ENCODE data around the gene ACOT7.

The ACOT7 gene

GRCh38 chr1:6338695-6339094 lies 54.9 kb downstream of the ACOT7 start:
- no peak for DNase-seq

GRCh38 chr1:6336776-6337622 lies 56.6 kb downstream of the ACOT7 start:
- DNase-seq, result no peak

- no peak for DNase-seq
Measured at GRCh38 chr1:6334261-6334993, 59.1 kb downstream of the ACOT7 start.

GRCh38 chr1:6332821-6333220 lies 60.7 kb downstream of the ACOT7 start:
- DNase-seq, result no peak

- no peak for DNase-seq
Measured at GRCh38 chr1:6331543-6332273, 61.9 kb downstream of the ACOT7 start.

GRCh38 chr1:6330410-6330911 lies 63.1 kb downstream of the ACOT7 start:
- no peak for DNase-seq

- DNase-seq, result no peak
Measured at GRCh38 chr1:6329851-6330250, 63.7 kb downstream of the ACOT7 start.

GRCh38 chr1:6329396-6329795 lies 64.2 kb downstream of the ACOT7 start:
- DNase-seq, result no peak

GRCh38 chr1:6328696-6329095 lies 64.9 kb downstream of the ACOT7 start:
- no peak for DNase-seq

GRCh38 chr1:6328091-6328490 lies 65.5 kb downstream of the ACOT7 start:
- DNase-seq, result no peak

- DNase-seq, result no peak
Measured at GRCh38 chr1:6325482-6325881, 68.1 kb downstream of the ACOT7 start.

GRCh38 chr1:6322161-6322560 lies 71.4 kb downstream of the ACOT7 start:
- no peak for DNase-seq

- no peak for DNase-seq
Measured at GRCh38 chr1:6321205-6321604, 72.4 kb downstream of the ACOT7 start.

- no peak for DNase-seq
Measured at GRCh38 chr1:6317098-6317760, 76.3 kb downstream of the ACOT7 start.

- no peak for DNase-seq
Measured at GRCh38 chr1:6316240-6317097, 77.1 kb downstream of the ACOT7 start.

- DNase-seq, result no peak
Measured at GRCh38 chr1:6314503-6314902, 79.1 kb downstream of the ACOT7 start.

GRCh38 chr1:6313393-6314200 lies 80.0 kb downstream of the ACOT7 start:
- no peak for DNase-seq

- DNase-seq, result no peak
Measured at GRCh38 chr1:6310116-6310848, 83.3 kb downstream of the ACOT7 start.

GRCh38 chr1:6309564-6309963 lies 84.0 kb downstream of the ACOT7 start:
- DNase-seq, result no peak

GRCh38 chr1:6308449-6308848 lies 85.1 kb downstream of the ACOT7 start:
- DNase-seq, result no peak

Measured in T-helper 1 cell (primary cell).